ENCODE measurements around the gene RPP25L.

RPP25L gene

GRCh38 chr9:34610434-34611206, 1.3 kb downstream of the RPP25L start:
- no peak for DNase-seq

GRCh38 chr9:34607331-34607730, 4.6 kb downstream of the RPP25L start:
- no peak for DNase-seq

GRCh38 chr9:34606905-34607304, 5.0 kb downstream of the RPP25L start:
- no peak for DNase-seq

GRCh38 chr9:34606190-34606589, 5.7 kb downstream of the RPP25L start:
- DNase-seq: no peak

- DNase-seq: peak; percentile 72
Observed at GRCh38 chr9:34603610-34604231, 8.2 kb downstream of the RPP25L start.

GRCh38 chr9:34601937-34602573, 9.8 kb downstream of the RPP25L start:
- DNase-seq: no peak

- no peak for DNase-seq
Observed at GRCh38 chr9:34600908-34601307, 11.0 kb downstream of the RPP25L start.

- DNase-seq: no peak
Observed at GRCh38 chr9:34599546-34599945, 12.4 kb downstream of the RPP25L start.

GRCh38 chr9:34594177-34594576, 17.7 kb downstream of the RPP25L start:
- no peak for DNase-seq

GRCh38 chr9:34592895-34593601, 18.8 kb downstream of the RPP25L start:
- DNase-seq: peak; percentile 10

GRCh38 chr9:34591917-34592866, 19.7 kb downstream of the RPP25L start:
- no peak for DNase-seq

- DNase-seq: peak; percentile 50
Observed at GRCh38 chr9:34591248-34591916, 20.5 kb downstream of the RPP25L start.

GRCh38 chr9:34590381-34591247, 21.3 kb downstream of the RPP25L start:
- DNase-seq: no peak

GRCh38 chr9:34589636-34590380, 22.1 kb downstream of the RPP25L start, which contains the start of gene CNTFR:
Gene CNTFR, minus strand, starts transcription at chr9:34589724. Its CDS starts 20,743 bp downstream, at chr9:34568981.
- DNase-seq: peak; percentile 38

- DNase-seq: no peak
Observed at GRCh38 chr9:34588671-34589635, 22.9 kb downstream of the RPP25L start.

GRCh38 chr9:34587271-34587670, 24.6 kb downstream of the RPP25L start:
- no peak for DNase-seq

GRCh38 chr9:34585946-34586669, 25.8 kb downstream of the RPP25L start:
- no peak for DNase-seq

GRCh38 chr9:34584970-34585369, 26.9 kb downstream of the RPP25L start:
- DNase-seq: no peak
